ENCODE results near the gene MIPOL1.

DNA sequence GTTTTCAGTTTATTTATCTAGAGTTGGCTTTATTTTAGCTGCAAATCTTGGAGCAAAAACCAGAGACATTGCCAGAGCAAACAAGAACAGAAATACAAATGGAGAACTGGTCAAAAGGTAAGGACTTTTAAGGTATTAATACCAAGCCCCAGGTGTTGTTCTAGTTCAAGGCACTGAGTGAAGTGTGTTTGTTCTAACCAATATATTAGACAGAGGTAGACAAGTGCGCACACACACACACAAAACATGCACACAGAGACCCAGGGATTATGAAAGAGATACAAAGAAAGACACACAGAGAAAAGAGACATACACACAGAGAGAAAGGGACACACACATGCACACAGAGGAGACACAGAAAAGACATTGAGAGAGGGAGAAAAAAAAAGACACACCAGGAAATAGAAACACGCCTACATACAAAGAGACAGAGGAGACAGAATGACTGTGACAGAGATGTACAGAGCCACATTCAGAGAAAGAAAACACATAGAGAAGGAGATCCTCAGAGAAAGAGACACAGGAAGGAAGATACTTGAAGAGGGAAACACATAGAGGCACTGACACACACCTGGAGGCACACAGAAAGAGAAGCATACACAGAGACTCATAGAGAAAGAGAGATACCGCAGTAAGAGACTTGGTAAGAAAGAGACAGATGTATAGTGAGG is 50.2 kb downstream of the MIPOL1 start:
- TF ChIP-seq, protein P1, sequence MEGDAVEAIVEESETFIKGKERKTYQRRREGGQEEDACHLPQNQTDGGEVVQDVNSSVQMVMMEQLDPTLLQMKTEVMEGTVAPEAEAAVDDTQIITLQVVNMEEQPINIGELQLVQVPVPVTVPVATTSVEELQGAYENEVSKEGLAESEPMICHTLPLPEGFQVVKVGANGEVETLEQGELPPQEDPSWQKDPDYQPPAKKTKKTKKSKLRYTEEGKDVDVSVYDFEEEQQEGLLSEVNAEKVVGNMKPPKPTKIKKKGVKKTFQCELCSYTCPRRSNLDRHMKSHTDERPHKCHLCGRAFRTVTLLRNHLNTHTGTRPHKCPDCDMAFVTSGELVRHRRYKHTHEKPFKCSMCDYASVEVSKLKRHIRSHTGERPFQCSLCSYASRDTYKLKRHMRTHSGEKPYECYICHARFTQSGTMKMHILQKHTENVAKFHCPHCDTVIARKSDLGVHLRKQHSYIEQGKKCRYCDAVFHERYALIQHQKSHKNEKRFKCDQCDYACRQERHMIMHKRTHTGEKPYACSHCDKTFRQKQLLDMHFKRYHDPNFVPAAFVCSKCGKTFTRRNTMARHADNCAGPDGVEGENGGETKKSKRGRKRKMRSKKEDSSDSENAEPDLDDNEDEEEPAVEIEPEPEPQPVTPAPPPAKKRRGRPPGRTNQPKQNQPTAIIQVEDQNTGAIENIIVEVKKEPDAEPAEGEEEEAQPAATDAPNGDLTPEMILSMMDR (IDR thresholded peaks at IDR 0.05) = no peak
- no peak for TF ChIP-seq POLR2A (IDR thresholded peaks at IDR 0.05)
- no peak for TF ChIP-seq EP300 (IDR thresholded peaks at IDR 0.05)

Measured in tibial nerve (tissue), 4 donors.